GM19043 (cell line): ENCODE data around the gene RALGPS2.
"Not testable (repeated sequence)": the region's sequence is repeated elsewhere in the genome, so short reads cannot be mapped to it uniquely, and the experiment has no call there.

ENCODE experiments used
- ATAC-seq: cut with Tn5 transposase; IDR thresholded peaks from one replicate; pipeline ENCODE4 v1.9.1; 2021; ENCODE audit warnings: low read depth; ENCODE audit not compliant: unreplicated experiment

RALGPS2 gene

DNA sequence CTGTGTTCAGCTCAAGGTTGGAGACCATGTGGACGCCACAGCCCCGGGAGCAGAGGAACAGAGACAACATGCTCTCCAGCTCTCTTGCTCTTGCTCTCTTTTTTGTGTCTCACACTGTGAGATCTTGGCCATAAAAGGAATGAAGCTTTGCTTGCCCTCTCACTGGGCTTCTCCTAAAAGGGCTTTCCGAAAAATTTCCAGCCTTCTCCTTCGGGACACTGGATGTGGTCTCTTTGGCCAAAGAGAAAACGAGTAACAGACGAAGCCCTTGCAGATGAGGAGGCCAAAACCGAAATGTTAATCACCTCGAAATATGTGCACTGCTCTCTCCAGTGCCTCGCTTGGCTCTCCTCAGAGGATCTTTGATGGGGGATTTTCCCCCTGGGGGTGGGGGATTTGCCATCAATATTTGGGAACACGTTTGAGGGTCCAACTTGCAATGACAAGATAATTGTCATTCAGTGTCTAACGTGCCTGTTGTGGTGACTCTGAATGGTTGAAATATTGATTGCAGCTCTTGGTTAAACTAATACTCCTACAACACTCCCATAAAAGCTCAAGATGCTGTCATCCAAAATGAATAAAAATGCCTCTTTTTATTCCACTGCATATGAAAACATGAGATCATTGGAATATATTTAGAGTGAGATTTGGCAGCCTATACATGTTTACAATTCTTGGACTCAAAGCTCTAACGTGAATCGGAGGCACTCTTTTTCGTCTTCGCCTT is 214.5 kb downstream of the RALGPS2 start:
- no peak for ATAC-seq

DNA sequence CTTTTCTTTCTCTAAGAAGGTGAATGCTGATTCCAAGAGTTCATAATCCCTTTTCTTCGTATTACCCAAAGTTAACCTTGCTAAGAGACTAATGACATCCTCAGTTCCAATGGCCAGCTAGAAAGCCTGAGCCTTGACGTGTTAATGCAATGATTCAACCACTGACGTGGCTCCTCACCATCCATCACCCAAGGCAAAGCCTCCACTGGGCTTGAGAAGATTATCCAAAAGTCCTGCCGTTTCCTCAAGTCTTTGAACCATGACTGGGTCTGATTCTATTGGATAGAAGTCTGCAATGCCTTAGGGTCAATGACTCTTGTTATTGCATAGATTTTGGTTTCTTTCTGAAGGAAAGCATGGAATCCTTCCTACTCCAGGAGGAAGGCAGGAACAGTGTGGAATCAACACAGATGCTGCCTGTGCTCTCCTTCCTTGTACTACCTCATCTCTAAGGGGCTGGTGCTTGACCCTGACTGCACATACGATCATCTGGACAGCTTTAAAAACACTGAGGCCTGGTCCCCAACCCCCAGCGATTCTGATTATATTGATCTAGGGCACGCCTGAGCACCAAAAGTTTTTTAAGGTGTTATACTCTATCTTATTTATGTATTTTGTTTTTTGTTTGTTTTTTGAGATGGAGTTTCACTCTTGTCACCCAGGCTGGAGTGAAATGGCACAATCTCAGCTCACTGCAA is 215.2 kb downstream of the RALGPS2 start:
- no peak for ATAC-seq

DNA sequence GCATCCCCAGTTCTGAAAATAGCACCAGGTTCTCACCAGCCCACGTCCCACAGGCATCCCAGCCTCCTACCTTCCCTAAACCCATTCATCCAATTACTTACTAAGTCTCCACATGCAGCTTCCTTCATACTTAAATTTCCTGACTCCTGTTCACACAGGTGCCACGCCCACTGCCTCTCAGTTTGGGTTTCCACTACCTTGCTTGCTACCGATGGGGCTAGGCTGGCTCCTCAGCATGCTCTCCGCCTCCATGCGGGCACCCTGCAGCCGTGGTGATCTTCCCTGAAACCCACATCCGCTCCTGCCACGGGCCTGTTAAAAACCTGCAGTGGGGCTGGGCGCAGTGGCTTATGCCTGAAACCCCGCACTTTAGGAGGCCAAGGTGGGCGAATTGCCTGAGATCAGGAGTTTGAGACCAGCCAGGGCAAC is 216.2 kb downstream of the RALGPS2 start:
- no peak for ATAC-seq

DNA sequence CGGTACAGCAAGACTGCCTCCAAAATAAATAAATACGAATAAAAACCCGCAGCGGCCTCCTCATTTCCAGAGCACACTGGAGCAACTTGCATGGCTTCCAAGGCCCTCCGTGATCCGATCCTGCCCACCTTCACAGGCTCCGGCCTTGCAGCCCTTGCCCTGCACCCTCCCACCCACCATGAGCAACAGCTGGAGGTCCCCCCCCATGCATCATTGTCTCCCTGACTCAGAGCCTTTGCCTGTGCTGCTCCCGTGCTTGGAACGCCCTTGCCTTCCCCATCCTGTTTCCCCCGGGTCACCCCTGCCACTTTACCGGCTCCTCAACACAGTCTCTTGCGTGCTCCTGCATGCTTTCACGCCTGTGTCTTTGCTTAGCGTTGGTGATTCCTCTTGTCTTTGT is 216.8 kb downstream of the RALGPS2 start:
- no peak for ATAC-seq

DNA sequence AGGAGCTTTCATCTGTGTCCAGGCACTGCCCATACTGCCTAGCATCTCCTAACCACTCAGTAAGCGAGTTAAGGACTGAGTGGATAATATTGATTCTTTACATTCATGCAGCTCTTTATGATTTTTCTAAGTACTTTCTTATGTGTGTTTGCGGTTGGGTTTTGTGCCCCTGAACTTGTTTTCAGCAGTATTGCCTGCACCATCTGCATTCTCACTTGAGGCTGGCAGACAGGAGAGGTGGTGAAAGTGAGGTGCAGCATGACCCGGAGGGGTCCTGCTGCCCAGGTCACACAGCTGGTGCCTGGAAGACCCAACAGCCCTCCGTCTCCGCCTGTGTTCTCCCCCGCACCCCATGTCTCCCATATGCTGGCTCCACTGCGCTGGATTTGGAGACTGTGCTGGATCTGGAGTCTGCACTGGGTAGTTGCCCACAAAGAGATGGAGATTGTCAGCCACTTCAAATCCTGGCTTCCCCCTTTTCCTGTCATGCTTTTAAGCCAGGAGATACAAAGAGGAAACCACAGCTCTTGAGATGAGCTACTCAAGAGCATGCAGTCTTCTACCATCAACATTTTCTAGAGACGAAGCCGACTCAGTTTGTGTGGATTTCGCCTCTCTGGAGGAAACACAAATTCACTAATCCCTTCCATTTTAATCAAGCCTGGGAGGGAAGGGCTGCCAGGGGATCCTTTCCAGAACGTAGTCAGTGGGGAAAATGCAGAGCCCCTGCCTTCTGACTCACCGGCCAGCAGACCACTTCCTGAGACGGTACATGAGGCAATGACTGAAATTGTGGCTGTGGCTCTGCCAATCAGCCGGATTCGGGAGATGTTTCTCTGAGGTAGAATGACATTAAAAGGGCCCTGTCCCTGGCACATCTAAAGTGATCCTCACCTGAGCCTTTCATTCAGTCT is 217.5 kb downstream of the RALGPS2 start:
- ATAC-seq, result no peak

DNA sequence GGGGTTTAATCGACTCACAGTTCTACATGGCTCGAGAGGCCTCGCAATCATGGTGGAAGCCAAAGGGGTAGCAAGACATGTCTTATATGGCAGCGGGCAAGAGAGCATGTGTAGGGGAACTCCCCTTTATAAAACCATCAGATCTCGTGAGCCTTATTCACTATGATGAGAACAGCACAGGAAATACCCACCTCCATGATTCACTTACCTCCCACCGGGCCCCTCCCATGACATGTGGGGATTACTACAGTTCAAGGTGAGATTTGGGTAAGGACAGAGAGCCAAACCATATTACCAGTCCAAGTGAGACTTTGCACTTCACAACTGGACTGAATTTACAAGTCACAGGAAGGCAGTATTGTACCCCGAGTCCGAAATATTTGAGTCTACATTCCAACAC is 219.7 kb downstream of the RALGPS2 start:
- no peak for ATAC-seq

DNA sequence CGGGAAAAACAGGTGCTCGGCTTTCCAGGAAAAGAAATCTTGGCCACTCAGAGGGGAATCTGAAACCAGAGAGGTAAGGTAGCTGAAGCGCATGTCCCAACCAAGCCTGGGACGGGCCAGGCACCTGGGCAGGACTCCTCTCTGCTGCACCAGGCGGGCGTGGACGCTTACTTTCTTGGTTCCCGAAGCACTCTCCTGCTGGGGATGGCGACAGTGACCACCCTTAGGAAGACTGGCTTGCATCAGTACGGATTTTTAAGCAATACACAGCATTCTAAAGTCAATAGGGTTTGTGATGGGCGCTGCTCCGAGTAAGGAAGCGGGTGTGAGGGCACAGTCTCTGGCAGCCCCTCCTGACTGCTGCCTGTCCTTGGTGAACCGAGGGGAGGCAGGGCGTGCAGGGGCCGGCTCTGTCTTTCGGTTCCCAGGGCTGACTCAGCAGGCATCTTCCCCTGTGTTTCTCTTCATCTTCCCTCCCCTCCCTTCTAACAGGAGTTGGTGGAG is 220.8 kb downstream of the RALGPS2 start:
- ATAC-seq, result no peak

DNA sequence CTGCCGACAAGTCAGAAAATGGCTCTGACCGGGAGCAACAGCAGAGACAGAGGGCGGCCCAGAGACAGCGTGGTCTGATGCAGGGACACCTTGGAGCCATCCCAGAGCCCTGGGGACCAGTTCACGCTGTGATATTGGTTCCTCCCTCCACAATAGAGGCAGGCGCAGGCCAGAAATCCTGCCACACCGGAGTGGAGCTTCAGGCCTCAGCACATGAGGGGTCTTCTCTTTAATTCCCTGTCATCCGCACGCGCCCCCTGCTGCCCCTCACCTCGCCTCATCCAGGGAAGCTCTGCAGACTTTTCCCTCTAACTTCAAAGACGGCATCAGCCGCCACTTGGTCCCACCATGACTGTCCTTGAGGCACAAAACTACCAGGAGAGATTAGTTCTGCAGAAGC is 221.4 kb downstream of the RALGPS2 start:
- no peak for ATAC-seq

DNA sequence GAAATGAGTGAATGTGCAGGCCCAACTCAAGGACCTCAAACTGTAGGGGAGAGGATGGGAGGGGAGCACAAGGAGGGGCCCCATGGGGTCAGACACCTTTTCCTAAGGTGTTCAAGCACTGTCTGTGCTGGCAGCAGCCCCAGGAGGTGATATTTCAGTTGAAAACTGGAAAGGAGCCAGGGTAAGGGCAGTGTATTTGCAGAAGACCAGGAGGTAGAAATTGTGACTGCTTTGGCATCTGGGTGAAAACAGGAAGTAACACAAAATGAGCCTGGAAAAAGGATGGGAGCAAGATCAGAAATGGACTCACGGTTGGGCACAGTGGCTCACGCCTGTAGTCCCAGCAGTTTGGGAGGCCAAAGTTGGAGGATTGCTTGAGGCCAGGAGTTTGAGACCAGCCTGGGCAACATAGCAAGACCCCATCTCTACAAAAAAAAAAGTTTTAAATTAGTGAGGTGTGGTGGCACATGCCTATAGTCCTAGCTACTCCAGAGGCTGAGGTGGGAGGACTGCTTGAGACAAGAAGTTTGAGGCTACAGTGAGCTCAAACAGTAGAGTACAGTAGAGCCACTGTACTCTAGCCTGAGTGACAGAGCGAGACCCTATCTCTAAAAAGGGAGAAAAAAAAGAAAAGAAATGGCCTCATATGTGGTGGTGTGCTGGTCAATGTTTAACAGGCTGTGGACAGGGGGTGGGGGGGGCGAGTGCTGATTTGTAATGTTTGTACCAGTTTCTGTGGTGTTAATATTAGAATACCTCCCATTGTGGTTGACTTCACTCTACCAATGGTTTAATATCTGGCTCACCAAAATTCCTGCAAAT is 222.0 kb downstream of the RALGPS2 start:
- no peak for ATAC-seq

DNA sequence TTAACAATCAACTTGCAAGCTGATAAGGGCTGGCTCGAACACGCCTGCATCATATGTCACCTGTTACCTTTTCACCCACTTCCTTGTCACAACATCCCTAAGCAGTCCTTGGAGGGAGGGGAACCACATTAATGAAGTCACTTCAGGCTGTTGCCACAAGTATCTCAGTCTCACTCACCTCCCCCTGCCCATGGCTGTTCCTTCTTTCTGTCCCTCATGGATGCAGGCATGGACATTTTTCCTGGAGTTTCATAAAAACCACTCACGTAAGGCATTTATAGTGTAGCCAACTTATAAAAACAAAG is 222.6 kb downstream of the RALGPS2 start:
- no peak for ATAC-seq

DNA sequence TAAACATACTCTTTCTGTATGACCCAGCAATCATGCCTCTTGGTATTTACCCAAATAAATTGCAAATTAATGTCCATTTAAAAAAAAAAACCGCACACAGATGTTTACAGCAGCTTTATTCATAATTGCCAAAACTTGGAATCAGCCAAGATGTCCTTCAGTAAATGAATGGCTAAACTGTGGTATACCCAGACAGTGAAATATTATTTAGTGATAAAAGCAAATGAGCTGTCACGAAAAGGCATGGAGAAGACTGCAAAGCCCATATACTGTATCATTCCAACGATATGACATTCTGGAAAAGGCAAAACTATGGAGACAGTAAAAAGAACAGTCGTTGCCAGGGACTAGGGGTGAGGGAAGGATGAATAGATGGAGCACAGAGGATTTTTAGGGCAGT is 223.6 kb downstream of the RALGPS2 start:
- ATAC-seq, result no peak

DNA sequence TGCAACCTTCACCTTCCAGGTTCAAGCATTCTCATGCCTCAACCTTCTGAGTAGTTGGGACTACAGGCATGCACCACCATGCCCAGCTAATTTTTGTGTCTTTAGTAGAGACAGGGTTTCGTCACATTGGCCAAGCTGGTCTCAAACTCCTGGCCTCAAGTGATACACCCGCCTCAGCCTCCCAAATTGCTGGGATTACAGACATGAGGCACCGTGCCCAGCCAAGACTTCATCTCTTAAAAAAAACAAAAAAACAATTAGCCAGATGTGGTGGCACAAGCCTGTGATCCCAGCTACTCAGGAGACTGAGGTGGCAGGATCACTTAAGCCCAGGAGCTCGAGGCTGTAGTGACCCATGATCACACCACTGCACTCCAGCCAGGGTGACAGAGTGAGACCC is 224.8 kb downstream of the RALGPS2 start:
- ATAC-seq, result not testable (repeated sequence)

DNA sequence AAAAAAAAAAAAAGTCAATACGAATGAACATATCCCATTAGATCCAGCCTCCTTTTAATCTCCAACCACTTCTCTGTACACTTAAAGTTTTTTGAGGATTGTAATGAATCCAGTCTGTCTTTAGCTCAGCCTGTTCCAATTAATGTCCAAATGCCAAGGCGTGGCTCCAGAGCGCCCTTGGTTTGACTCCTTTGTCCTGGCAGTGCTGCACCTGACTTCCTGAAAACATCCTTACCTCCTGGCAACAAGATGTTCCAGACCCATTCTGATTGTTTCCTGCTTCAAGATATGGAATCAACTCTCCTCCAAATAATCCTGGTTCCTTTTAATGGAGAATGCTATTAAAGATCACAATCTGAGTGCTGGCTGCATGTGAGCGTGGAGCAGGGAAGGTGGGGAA is 226.6 kb downstream of the RALGPS2 start:
- no peak for ATAC-seq

DNA sequence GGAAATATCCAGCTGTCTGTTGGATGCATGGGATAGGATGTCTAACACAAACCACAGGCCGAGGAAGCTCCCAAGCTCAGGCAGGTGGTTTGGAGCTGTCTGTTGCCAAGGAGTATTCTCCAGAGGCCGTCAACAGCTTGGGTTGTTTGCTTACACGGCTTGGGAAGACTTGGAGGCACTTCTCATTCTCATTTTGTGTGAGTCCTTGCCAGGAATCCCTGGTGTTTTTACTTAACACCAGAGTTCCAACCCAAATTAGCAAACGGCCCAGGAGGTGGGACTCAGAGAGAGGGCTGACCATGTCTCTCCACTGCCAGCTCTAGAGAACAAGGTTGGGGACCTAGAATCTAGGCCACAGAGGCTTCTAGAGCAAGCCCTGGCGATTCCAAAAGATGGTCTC is 228.0 kb downstream of the RALGPS2 start:
- ATAC-seq, result no peak

DNA sequence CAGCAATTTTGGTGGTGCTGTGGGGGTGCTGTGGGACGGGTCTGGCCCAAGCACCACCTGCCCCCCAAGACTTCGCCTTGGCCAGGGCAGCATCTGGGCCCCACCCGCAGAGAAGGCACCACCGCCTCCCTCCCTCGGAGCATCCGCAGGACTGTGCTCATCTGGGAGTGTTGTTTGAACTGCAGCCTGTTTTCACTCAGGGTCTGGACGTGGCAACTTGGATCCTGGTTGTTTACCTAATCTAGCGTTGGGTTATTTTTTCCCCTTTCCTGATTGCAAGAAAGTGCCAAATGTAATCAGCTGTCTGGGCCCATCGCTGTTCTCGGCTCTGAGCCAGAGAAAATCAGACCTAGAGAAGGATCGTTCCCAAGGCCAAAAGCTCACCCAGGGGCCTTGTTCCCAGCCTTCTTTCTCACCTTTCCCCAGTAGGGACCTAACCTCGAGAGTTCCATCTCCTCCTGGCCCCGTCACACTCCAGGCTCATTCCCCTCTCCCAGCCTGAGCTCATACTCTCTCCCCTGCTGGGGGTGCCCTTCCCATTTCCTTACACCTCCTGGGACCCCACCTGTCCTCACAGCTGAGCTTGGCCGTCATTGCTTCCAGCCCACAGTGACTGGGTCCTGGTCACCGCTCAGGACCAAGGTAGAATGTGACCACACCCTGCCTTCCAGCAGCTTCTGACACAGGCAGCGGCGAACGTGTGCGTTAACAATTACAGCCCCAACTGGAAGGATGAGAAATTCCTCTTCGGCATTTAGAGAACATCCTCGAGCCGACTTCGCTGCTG is 228.7 kb downstream of the RALGPS2 start:
- ATAC-seq, result no peak

DNA sequence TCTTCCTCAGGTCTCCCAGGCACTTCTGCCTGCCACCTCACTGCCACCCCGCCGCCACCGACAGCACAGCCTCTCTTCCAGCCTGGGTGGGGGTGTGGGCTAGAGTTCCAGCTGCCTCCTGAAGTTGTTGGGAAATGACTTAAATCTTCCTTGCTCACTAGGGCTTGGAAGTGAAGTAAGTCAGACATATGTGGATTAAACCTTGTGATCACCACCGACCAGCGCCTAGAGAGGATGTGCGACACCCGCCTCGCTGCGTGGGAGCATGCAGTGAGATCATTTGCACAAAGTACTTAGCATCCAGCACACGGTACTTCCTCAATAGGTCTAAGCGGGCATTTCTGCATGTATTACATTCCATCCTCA is 229.3 kb downstream of the RALGPS2 start:
- no peak for ATAC-seq

DNA sequence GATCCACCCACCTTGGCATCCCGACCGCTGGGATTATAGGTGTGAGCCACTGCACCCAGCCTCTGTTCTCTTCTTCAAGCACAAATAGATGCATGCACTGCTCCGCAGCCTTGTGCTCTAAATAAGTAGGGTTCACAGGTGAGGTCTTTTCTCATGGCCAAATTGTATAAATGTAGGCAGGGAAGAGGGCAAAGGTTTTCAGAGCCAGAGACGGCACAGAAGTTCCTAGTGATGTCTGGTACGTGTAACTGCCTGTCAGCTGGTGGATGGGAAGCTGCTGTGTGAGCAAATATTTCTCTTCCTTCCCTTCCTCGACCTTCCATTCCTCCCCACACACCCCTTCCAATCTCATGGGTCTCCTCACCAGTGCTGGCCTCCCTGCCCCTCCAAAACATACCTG is 229.9 kb downstream of the RALGPS2 start:
- ATAC-seq, result no peak

DNA sequence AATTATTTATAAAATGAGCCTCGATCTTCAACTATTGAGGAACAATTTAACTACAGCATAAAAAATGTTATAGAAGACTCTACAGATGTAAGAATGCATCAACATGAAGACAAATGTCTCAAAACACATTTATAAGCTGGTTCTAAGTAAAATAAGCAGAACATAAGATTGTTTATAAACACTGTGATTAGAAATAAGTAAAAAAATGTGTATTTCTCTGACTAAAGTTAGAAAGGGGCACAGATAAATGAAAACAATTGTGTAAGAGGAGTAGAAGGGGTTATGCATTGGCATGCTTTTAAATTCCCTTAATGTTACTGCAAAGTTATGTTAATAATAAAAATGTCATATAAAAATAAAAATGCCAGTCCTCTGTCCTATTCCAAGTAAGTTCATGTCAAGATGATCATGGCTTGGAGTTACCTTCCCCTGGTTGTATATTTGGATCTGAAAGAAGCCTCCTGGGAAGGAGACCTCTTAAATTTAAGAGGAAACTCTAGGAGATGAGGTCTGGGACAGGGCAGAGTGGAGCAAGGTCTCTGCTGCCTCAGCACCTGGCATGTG is 230.4 kb downstream of the RALGPS2 start:
- no peak for ATAC-seq

DNA sequence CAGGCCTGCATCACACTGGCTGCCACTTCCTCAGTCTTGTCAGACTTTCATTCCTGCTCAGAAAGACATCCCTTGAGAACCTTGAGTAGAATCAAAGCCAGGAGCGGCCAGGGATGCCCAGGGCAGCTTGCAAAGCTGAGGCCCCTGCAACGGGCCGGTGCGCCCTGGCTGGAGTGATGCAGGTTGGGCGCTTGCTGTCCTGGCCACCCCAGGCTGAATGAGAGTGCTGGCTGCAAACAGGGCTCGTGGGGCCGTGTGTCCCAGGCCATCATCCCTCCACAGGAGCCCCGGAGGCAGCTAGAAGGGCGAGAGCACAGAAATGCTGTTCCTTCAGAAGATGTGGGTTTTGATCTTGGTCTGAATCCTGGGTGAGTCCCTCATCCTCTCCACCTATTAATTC is 233.4 kb downstream of the RALGPS2 start:
- no peak for ATAC-seq
